ENCODE results near the gene IL7R. TPM values are rescaled to one million over a fixed set of nuclear protein-coding genes. Genes with fewer than 3 reads are reported as not detected.
"Not testable (repeated sequence)": the region's sequence is repeated elsewhere in the genome, so short reads cannot be mapped to it uniquely, and the experiment has no call there.

IL7R gene
- total and polyA plus RNA-seq, 12 donors = 1.2 to 14.7 (median 7.5) TPM

DNA sequence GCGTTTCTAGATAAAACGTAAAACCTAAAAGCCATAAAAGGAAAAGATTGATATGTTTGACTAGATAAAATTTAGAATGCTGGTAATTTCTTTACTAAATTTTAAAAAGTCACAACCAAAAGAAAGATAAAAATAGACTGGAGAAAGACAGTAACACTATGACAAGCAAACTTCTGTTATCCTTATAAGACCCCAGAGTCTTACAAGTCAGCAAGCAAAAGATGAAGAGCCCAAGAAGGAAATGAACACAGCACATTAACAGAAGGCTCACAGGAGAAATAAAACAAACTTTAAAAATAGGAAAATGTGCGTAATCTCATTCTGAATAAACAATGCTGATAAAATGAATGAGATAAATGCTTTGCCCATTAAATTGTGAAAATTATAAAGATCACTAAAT lies 29.7 kb downstream of the IL7R start:
- Histone ChIP-seq H3K4me3 (no peak overlapping the region), H3K27ac (no peak overlapping the region), H3K36me3 (replicated peaks in 1 of 2) (no peaks in the 10 kb centered on the region), H3K27me3 (no peaks in the 10 kb centered on the region), H3K9me3 (replicated peaks in 1 of 3) (no peaks in the 10 kb centered on the region), H3K4me1 (replicated peaks in 1 of 2) (no peaks in the 10 kb centered on the region)
- intact Hi-C loops (cut with DNase I) = no loop called here
- DNase-seq = no peak
- 61 to 73% (median 68%) methylated on average over 3 of the region's 3 CpGs for WGBS, 4 donors
- TF ChIP-seq, protein P1, sequence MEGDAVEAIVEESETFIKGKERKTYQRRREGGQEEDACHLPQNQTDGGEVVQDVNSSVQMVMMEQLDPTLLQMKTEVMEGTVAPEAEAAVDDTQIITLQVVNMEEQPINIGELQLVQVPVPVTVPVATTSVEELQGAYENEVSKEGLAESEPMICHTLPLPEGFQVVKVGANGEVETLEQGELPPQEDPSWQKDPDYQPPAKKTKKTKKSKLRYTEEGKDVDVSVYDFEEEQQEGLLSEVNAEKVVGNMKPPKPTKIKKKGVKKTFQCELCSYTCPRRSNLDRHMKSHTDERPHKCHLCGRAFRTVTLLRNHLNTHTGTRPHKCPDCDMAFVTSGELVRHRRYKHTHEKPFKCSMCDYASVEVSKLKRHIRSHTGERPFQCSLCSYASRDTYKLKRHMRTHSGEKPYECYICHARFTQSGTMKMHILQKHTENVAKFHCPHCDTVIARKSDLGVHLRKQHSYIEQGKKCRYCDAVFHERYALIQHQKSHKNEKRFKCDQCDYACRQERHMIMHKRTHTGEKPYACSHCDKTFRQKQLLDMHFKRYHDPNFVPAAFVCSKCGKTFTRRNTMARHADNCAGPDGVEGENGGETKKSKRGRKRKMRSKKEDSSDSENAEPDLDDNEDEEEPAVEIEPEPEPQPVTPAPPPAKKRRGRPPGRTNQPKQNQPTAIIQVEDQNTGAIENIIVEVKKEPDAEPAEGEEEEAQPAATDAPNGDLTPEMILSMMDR (IDR thresholded peaks at IDR 0.05) = no peak
- no peak for TF ChIP-seq POLR2A (IDR thresholded peaks at IDR 0.05)

DNA sequence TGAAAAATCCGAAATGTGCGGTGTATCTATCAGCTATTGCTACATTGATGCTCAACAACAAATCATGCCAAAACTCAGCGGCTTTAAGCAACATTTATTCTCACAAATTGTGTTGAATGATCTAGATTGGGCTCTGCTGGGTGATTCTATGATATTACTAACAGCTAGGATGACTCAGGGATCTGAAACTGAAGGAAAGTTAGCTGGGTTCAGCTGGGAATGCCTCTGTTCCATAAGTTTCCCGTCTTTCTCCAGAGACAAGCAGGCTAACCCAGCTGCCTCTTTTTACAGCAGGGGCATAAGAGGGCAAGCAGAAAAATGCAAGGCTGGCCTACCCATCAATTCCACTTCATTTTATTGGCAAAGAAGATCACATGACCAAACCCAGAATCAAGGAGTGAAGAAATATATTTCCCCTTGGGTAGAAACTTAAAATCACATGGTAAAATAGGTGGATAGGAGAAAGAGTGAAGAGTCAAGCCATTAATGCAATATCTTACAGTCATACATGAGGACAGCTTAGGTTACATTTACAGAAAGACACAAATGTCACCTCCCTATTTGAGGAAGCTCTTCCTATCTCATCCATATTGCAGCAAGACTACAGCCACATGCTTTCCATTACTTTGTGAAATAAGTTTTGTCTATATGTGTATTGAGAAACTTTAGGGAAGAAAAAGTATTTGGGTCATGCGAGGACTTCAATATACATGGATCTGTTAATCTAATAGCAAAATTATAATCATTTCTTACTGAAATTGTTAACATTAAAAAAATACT lies 30.8 kb downstream of the IL7R start:
- 55 to 64% (median 63%) methylated on average over 5 of the region's 5 CpGs for WGBS, 4 donors
- no peak overlapping the region for H3K27ac ChIP-seq
- no peaks in the 10 kb centered on the region for H3K9me3 ChIP-seq (replicated peaks in 1 of 3)
- H3K27me3 ChIP-seq = no peaks in the 10 kb centered on the region
- DNase-seq = no peak
- intact Hi-C loops (cut with DNase I) = no loop called here
- no peaks in the 10 kb centered on the region for H3K4me1 ChIP-seq (replicated peaks in 1 of 2)
- H3K36me3 ChIP-seq (replicated peaks in 1 of 2) = no peaks in the 10 kb centered on the region
- TF ChIP-seq POLR2A (IDR thresholded peaks at IDR 0.05) = no peak
- TF ChIP-seq, protein P1 (IDR thresholded peaks at IDR 0.05) = no peak
- no peak overlapping the region for H3K4me3 ChIP-seq

DNA sequence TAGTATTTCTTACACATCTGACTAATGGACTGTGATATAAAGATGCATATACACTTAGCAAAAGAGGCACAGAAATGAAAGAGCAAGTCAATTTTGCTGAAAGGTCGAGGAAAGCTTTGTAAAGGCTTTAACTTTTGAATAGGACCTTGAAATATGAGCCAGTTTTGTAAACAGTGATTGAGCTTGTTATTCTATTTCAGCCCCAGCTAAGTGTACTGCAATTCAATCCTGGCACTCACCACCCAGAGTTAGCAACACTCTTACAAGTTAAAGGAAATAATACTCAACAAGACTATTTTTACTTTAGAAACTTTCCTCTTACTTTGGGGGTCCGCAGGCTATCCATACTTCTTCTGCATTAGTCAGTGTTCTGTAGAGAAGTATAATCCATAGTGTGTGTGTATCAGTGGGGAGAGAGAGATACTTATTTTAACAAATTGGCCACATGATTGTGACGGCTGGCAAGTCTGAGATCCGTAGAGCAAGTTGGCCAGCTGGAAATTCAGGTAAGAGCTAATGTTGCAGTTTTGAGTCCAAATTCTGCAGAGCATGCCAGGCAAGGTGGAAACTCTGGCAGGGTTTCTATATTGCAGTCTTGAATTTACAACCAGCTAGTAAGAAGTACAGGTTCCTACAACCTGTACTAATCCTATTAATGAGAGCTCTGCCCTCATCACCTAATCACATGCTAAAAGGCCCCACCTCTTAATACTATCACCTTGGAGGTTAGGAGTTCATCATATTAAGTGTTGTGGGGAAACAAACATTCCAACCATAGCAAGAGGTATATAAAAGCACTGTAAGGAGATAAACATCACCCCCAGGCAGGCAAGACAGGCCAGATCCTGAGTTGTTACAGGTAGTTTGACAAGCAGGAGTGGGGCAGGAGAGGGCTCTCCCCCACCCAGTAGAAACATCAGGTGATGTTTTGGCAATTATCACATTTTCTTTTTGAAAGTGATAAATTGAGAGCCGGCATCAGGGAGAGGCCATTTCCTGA lies 33.6 kb downstream of the IL7R start:
- Histone ChIP-seq H3K4me3 (no peak overlapping the region), H3K27me3 (no peaks in the 10 kb centered on the region), H3K9me3 (replicated peaks in 1 of 3) (no peaks in the 10 kb centered on the region), H3K36me3 (replicated peaks in 1 of 2) (no peaks in the 10 kb centered on the region), H3K27ac (no peak overlapping the region), H3K4me1 (replicated peaks in 1 of 2) (no peaks in the 10 kb centered on the region)
- WGBS, 4 donors = 71 to 73% (median 72%) methylated on average over 5 of the region's 5 CpGs
- TF ChIP-seq POLR2A (IDR thresholded peaks at IDR 0.05) = no peak
- TF ChIP-seq, protein P1 (IDR thresholded peaks at IDR 0.05) = no peak
- intact Hi-C loops (cut with DNase I) = no loop called here
- DNase-seq = no peak

DNA sequence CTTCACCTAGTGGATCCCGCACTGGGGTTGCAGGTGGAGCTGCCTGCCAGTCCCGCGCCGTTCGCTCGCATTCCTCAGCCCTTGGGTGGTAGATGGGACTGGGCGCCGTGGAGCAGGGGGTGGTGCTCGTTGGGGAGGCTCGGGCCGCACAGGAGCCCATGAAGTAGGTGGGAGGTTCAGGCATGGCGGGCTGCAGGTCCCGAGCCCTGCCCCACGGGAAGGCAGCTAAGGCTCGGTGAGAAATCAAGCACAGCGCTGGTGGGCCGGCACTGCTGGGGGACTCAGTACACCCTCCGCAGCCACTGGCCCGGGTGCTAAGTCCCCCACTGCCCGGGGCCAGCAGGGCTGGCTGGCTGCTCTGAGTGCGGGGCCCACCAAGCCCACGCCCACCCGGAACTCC lies 36.1 kb downstream of the IL7R start:
- not testable (repeated sequence) for DNase-seq
- 95 to 100% (median 96%) methylated on average over 2 to 23 of the region's 23 CpGs for WGBS, 4 donors

More for the DNA sequence above, 36.1 kb downstream of the IL7R start:
- H3K36me3 ChIP-seq (replicated peaks in 1 of 2); H3K4me3 ChIP-seq; H3K27me3 ChIP-seq; intact Hi-C loops (cut with DNase I); H3K27ac ChIP-seq; H3K9me3 ChIP-seq (replicated peaks in 1 of 3); H3K4me1 ChIP-seq (replicated peaks in 1 of 2): not testable (repeated sequence)
